ENCODE data around the gene SPATA19.

SPATA19 gene

DNA sequence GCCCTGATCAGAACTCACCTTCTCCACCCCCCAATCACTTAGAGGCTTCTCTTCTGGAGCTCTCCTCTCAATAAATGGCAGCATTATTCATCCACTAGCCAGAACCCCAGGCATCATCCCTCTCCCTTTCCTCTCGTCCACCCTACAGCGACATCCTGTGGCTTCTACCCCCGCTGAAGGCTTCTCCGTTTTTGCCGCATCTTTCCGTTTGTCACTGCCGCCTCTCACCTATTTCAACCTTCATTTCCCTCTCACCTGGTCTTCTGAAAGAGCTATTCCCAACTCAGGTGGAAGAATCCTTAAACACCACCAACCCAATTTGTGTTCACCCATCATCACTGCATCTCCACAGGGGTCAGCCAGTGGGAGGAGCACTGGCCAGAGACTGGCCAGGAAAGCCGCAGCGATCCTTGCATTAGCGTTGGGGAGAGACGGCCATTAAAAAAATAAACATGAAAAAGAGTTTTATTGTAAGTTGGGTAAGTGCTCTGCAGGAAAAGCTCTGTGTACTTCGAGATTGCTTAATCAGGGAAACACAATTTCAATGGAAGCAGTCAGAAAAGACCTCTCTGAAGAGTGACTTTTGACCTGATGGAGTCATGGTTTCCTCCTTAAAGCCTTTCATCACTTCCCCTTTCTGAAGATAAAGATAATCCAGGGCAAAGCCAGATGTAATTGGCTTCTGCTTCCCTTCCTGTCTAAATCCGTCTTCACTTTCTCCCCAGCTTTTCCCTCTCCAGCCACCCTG lies 36.7 kb downstream of the SPATA19 start:
- TF ChIP-seq, protein P1, sequence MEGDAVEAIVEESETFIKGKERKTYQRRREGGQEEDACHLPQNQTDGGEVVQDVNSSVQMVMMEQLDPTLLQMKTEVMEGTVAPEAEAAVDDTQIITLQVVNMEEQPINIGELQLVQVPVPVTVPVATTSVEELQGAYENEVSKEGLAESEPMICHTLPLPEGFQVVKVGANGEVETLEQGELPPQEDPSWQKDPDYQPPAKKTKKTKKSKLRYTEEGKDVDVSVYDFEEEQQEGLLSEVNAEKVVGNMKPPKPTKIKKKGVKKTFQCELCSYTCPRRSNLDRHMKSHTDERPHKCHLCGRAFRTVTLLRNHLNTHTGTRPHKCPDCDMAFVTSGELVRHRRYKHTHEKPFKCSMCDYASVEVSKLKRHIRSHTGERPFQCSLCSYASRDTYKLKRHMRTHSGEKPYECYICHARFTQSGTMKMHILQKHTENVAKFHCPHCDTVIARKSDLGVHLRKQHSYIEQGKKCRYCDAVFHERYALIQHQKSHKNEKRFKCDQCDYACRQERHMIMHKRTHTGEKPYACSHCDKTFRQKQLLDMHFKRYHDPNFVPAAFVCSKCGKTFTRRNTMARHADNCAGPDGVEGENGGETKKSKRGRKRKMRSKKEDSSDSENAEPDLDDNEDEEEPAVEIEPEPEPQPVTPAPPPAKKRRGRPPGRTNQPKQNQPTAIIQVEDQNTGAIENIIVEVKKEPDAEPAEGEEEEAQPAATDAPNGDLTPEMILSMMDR (IDR thresholded peaks at IDR 0.05; ENCODE audit: control extremely low read depth, extremely low read depth, low read depth, missing control alignments): no peak
- POLR2A ChIA-PET: no interaction called here
- CTCF ChIA-PET: interaction anchor here (1.9 kb wide), 1 partner anchor 13 kb away, joined by 10 read pairs; no protein-coding TSS in a partner anchor
- DNase-seq (ENCODE audit: extremely low spot score): no peak

DNA sequence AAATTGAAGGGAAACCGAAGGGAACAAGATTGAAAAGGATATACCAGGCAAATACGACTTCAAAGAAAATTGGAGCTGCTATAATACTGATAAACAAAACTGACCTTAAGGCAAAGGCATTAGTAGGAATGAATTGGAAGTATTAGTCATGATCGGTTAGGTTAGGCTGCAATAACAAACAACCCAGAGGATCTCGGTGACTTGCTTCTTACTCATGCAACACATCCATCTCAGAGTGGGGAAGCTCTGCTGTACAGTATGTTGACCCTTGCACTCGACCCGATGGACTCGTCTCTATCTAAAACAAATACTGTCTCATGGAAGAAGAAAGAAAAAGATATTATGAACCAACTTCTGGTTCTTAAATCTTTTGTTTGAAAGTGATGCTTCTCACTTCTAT lies 42.3 kb downstream of the SPATA19 start:
- TF ChIP-seq, protein P1 (IDR thresholded peaks at IDR 0.05; ENCODE audit: control extremely low read depth, extremely low read depth, low read depth, missing control alignments): no peak
- CTCF ChIA-PET: no interaction called here
- no peak for DNase-seq (ENCODE audit: extremely low spot score)
- POLR2A ChIA-PET: no interaction called here

DNA sequence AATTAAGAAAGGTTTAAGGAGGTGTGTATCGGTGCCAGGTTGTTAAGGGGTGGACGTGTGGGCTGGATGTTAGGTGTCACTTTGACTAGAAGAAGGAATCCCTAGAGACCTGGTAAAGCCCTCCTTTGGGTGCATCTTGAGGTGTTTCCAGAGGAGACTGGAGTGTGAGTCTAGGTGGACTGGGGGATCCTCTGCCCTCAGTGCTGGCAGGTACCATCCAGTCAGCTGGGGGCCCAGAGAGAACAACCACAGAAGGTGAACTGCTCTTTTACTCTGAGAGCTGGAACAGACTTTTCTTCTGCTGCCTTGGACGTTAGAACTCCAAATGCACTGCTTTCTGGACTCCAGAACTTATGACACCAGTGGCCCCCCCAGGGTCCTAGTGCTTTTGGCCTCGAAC lies 44.0 kb downstream of the SPATA19 start:
- no peak for DNase-seq (ENCODE audit: extremely low spot score)
- ChIA-PET POLR2A (no interaction called here), CTCF (no interaction called here)
- TF ChIP-seq, protein P1 (IDR thresholded peaks at IDR 0.05; ENCODE audit: control extremely low read depth, extremely low read depth, low read depth, missing control alignments): no peak

DNA sequence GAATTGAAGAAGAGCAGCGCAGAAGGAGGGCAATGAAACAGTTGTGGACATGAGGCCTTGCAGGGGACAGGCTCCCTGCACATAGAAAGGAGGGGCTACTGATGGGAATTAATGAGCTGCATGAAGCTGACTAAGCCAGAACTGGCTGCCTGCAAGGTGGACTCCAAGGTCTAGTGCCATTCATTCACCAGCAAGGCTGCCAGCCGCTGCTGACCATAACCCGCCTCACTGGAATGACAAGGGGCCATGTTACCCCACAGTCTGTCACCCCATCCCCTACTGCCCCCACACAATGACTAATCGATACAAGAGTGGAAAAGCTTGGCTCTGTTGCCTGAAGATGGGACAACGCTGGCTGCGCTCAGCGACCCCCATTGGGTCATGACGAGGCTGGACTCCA lies 44.6 kb downstream of the SPATA19 start:
- TF ChIP-seq, protein P1 (IDR thresholded peaks at IDR 0.05; ENCODE audit: control extremely low read depth, extremely low read depth, low read depth, missing control alignments): no peak
- DNase-seq (ENCODE audit: extremely low spot score): no peak
- ChIA-PET CTCF (interaction anchor here (1.2 kb wide), 1 partner anchor 17 kb away, joined by 3 read pairs; no protein-coding TSS in a partner anchor), POLR2A (no interaction called here)

DNA sequence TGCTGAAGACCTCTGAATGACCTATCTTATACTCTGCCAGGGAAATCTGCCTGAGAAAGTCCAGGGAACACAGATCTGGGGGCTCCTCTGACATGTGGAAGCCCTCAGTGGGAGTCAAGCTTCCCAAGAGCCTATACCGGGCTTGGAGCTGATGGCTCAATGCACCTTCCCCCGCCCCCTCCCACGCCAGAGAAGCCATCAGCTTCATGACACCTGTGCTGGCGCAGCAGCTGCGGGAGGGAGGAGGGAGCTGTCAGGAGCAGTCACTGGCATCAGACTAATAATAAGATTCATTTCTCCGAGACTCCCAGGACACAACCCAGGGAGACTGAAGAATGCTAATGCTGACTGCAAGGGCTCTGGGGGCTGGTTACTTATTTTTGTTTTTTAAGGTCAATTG lies 47.8 kb downstream of the SPATA19 start:
- POLR2A ChIA-PET: no interaction called here
- TF ChIP-seq, protein P1 (IDR thresholded peaks at IDR 0.05; ENCODE audit: control extremely low read depth, extremely low read depth, low read depth, missing control alignments): no peak
- no peak for DNase-seq (ENCODE audit: extremely low spot score)
- CTCF ChIA-PET: interaction anchor here (1.0 kb wide), 1 partner anchor 15 kb away, joined by 3 read pairs; no protein-coding TSS in a partner anchor

DNA sequence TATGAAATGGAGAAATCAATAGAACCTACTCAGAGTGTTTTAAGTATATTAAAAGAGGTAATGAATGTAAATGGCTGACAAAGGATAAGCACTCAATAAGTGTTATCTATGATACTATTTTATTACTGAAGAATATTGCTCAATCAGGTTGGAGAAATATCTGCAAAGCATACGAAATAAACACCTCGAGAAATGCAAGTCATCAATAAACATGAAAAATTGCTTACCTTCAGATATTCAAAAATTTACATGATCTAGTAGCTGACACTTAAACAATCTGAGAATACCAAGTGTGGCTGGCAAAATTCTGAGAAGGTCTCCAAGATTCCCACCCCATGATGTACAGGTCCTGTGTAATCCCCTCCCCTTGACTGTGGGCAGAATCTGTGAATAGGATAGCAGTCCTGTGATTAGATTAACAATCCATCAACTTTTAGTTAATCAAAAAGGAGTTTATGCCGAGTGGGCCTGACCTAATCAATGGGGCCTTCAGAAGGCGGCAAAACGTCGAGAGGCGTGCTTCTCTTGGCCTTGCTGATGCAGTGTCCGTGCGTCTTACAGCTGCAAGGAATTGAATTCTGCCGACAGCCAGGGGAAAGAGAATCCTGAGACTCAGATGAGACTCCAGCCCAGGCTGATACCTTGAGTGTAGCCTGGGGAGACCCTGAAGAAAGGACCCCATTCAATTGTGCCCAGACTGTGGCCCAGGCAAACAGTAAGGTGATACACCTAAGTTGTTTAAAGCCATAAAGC lies 49.1 kb downstream of the SPATA19 start:
- ChIA-PET POLR2A (no interaction called here), CTCF (no interaction called here)
- no peak for DNase-seq (ENCODE audit: extremely low spot score)
- TF ChIP-seq, protein P1 (IDR thresholded peaks at IDR 0.05; ENCODE audit: control extremely low read depth, extremely low read depth, low read depth, missing control alignments): no peak
